ENCODE measurements around the gene MRPL12. TPM values are rescaled to one million over a fixed set of nuclear protein-coding genes. Genes with fewer than 3 reads are reported as not detected.

The MRPL12 gene
- total RNA-seq, 2 donors from 2014 or later = 19.8 to 33.4 TPM

DNA sequence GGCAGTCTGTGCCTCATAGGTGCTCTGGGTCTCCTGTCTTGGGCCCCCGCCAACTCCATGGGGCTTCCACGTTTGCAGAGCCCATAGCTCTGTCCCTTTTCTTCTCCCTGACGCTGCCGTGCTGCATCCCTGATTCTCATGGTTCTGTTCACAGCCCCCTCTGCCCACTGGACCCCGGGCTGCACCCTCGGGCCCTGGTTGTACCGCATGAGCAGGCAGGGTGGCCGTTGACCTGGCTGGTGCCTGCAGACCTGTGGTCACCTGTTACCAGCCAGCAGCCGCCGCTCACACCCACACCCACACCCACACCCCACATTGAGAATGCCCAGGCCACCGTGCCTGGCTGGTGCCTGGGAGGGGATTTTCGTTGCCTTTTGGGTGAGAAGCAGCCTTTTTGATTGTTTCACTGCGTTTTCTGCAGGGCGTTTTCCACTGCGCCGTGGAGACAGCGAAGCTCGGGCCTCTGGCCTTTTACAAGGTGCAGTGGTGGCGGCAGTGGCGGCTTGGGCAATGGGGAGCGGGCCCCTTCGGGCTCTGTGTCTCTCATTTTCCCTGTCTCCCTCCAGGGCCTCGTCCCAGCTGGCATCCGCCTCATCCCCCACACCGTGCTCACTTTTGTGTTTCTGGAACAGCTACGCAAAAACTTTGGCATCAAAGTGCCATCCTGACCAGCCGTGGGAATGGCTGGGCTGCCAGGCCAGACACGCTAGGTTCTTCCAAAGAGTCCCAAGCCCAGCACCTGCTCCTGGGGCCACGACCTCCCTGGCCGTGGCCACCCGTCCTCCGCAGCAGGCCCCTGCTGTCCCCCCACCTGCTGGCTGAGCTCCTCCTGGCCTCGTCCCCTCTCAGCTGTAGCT, 16.5 kb downstream of the MRPL12 start:
- no peaks in the 10 kb centered on the region for H3K36me3 ChIP-seq
- DNase-seq (ENCODE audit: low spot score) (no peak), ATAC-seq (ENCODE audit: insufficient number of reproducible peaks, low FRiP score, low read depth) (no peak)
- no peaks in the 10 kb centered on the region for H3K9me3 ChIP-seq
- TF ChIP-seq, protein P1, sequence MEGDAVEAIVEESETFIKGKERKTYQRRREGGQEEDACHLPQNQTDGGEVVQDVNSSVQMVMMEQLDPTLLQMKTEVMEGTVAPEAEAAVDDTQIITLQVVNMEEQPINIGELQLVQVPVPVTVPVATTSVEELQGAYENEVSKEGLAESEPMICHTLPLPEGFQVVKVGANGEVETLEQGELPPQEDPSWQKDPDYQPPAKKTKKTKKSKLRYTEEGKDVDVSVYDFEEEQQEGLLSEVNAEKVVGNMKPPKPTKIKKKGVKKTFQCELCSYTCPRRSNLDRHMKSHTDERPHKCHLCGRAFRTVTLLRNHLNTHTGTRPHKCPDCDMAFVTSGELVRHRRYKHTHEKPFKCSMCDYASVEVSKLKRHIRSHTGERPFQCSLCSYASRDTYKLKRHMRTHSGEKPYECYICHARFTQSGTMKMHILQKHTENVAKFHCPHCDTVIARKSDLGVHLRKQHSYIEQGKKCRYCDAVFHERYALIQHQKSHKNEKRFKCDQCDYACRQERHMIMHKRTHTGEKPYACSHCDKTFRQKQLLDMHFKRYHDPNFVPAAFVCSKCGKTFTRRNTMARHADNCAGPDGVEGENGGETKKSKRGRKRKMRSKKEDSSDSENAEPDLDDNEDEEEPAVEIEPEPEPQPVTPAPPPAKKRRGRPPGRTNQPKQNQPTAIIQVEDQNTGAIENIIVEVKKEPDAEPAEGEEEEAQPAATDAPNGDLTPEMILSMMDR (IDR thresholded peaks at IDR 0.05) = no peak
- H3K4me1 ChIP-seq (ENCODE audit: control insufficient read depth in 1 of 2, low read depth in 2 of 2) = peaks cover 0 to 10% of the 10 kb centered on the region in 2 donors
- H3K4me3 ChIP-seq = no peak overlapping the region
- H3K27ac ChIP-seq = no peak overlapping the region
- no peaks in the 10 kb centered on the region for H3K27me3 ChIP-seq (replicated peaks; ENCODE audit: insufficient read depth)

DNA sequence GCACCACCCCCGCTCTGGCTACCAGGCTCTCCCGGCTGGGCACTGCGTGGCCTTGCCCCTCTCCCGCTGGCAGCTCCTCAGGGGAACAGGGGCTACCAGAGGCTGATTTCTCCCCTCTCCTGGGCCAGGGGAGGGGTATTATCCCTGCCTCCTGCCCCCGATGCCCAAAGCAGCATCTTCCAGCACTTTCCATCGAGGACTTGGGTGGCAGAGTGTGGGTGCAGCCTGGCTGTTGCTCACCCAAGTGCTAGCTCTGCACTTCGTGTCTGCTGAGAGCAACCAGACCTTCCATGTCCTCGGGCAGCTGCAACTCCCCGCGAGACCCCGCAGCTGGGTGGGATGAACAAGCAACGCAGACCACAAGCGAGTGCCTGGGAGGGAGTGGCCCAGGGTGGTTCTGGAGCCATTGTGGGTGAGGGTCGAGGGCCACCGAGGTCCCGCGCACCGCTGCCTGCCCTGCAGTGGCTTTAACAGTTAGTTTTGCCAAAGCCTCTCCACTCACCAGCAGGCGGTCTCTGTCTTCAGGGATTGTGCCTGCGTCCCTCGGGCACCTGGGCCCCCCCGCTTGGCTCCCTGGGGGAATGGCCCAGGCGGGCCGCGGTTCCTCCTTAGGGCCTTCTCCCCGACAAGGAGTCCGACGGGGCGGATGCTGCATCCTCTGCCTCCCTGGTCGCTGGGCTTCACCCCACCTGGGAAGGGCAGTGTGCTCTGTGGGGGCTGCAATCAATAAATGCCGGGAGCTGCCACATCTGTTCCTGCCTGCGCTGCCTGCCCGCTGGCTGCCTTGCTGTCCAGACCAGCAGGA, 17.3 kb downstream of the MRPL12 start:
- peaks cover 0 to 10% of the 10 kb centered on the region in 2 donors for H3K4me1 ChIP-seq (ENCODE audit: control insufficient read depth in 1 of 2, low read depth in 2 of 2)
- no peaks in the 10 kb centered on the region for H3K9me3 ChIP-seq
- TF ChIP-seq, protein P1 (IDR thresholded peaks at IDR 0.05) = no peak
- H3K27ac ChIP-seq = no peak overlapping the region
- H3K27me3 ChIP-seq (replicated peaks; ENCODE audit: insufficient read depth) = no peaks in the 10 kb centered on the region
- H3K4me3 ChIP-seq = no peak overlapping the region
- no peak for ATAC-seq (ENCODE audit: insufficient number of reproducible peaks, low FRiP score, low read depth)
- DNase-seq (ENCODE audit: low spot score) = no peak
- H3K36me3 ChIP-seq = no peaks in the 10 kb centered on the region

DNA sequence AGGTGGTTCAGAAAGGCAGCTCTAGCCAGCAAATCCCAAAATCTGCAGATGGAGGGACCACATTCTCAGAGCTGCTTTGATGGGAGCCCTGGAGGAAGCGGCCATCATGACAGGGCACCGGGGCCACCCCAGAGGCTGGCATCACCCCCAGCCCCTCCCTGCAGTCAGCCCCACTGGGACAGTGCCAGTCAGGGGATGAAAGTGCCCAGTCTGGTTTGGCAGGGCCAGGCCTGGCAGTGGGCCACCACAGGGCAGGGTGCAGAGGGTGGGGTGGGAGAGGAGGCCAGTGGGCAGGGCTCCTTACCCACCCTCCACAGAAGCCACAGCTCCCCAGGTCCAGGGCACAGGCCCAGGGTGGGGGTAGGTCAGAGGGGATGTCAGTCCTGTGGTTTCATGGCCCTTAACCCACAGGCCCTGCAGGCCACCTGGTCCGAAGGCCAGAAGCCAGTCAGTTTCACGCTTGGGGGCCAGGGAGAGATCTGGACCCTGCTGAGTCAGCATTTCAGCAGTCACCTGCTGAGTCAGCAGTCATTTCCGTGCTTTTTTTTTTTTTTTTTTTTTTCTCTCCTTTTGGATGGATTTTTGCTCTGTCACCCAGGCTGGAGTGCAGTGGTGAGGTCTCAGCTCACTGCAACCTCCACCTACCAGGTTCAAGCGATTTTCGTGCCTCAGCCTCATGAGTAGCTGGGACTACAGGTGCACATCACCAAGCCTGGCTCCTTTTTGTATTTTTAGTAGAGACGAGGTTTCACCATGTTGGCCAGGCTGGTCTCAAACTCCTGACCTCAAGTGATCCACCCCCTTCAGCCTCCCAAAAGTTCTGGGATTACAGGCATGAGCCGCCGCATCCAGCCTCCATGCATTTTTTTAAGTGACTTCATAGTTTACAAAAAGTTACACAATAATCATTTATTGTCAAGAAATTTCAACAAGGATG, 19.3 kb downstream of the MRPL12 start:
- H3K9me3 ChIP-seq = no peaks in the 10 kb centered on the region
- no peak overlapping the region for H3K4me3 ChIP-seq
- DNase-seq (ENCODE audit: low spot score) = no peak
- peaks cover 0 to 10% of the 10 kb centered on the region in 2 donors for H3K4me1 ChIP-seq (ENCODE audit: control insufficient read depth in 1 of 2, low read depth in 2 of 2)
- ATAC-seq (ENCODE audit: insufficient number of reproducible peaks, low FRiP score, low read depth) = no peak
- no peak overlapping the region for H3K27ac ChIP-seq
- no peaks in the 10 kb centered on the region for H3K27me3 ChIP-seq (replicated peaks; ENCODE audit: insufficient read depth)
- TF ChIP-seq, protein P1 (IDR thresholded peaks at IDR 0.05) = no peak
- H3K36me3 ChIP-seq = no peaks in the 10 kb centered on the region

DNA sequence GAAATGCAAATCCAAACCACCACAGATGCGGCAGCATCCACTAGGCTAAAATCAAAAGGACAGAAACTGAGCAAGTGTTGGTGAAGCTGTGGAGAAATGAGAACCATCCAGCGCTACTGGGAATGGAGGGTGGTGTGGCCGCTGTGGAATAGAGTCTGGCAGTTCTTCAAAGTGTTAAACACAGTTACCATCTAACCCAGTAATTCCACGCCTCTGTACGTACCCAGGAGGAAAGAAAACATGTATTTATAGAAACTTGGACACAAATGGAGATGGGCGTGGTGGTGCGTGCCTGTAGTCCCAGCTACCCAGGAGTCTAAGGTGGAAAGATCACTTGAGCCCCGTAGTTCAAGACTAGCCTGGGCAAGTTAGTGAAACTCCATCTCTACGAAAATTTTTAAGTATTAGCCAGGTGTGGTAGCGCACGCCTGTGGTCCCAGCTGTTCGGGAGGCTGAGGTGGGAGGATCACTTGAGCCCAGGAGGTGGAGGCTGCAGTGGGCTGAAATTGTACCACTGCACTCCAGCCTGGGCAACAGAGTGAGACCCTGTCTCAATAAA, 20.6 kb downstream of the MRPL12 start:
- no peaks in the 10 kb centered on the region for H3K9me3 ChIP-seq
- ATAC-seq (ENCODE audit: insufficient number of reproducible peaks, low FRiP score, low read depth) (no peak), DNase-seq (ENCODE audit: low spot score) (no peak)
- H3K36me3 ChIP-seq = no peaks in the 10 kb centered on the region
- H3K4me1 ChIP-seq (ENCODE audit: control insufficient read depth in 1 of 2, low read depth in 2 of 2) = peaks cover 0 to 10% of the 10 kb centered on the region in 2 donors
- H3K4me3 ChIP-seq = no peak overlapping the region
- H3K27me3 ChIP-seq (replicated peaks; ENCODE audit: insufficient read depth) = no peaks in the 10 kb centered on the region
- H3K27ac ChIP-seq = no peak overlapping the region
- TF ChIP-seq, protein P1 (IDR thresholded peaks at IDR 0.05) = no peak

Data from thoracic aorta (tissue), 2 donors.